Mesenchymal stem cell (in vitro differentiated cells and primary cell): ENCODE results near the gene CT45A9.
"Not testable (repeated sequence)": the region's sequence is repeated elsewhere in the genome, so short reads cannot be mapped to it uniquely, and the experiment has no call there.

Experiments used
- DNase-seq: peaks from one replicate; pipeline ENCODE4 v3.0.0-alpha.2; 2013
- H2AFZ ChIP-seq: one replicate; pipeline ENCODE4 v1.6.1; 2013; ENCODE audit warnings: low read depth, mild to moderate bottlenecking, control low read depth, inconsistent platforms, low read length, moderate library complexity
- H2AK5ac ChIP-seq: 2 replicates; pipeline ENCODE4 v1.6.1; 2013; ENCODE audit warnings: low read length, moderate library complexity, mild to moderate bottlenecking, inconsistent platforms; ENCODE audit not compliant: severe bottlenecking
- H2BK120ac ChIP-seq: one replicate; pipeline ENCODE4 v1.6.1; 2013; ENCODE audit warnings: low read depth, mild to moderate bottlenecking, inconsistent platforms, low read length, moderate library complexity
- H2BK12ac ChIP-seq, 2 experiments: one replicate each; pipeline ENCODE4 v1.6.1; 2013; ENCODE audit warnings: inconsistent platforms in 2 of 2, low read length in 2 of 2, mild to moderate bottlenecking in 2 of 2, moderate library complexity in 2 of 2, control low read depth in 1 of 2
- H2BK15ac ChIP-seq: one replicate; pipeline ENCODE4 v1.6.1; 2013; ENCODE audit warnings: mild to moderate bottlenecking, low read depth, inconsistent platforms; ENCODE audit not compliant: poor library complexity, severe bottlenecking
- H2BK5ac ChIP-seq: 2 replicates; pipeline ENCODE4 v1.6.1; 2013; ENCODE audit warnings: low read depth, mild to moderate bottlenecking, low read length, control low read depth, inconsistent platforms; ENCODE audit not compliant: poor library complexity, severe bottlenecking
- H3K14ac ChIP-seq, 2 experiments: one replicate each; pipeline ENCODE4 v1.6.1; 2013; ENCODE audit warnings: inconsistent platforms in 2 of 2, low read length in 2 of 2, control low read depth in 1 of 2, mild to moderate bottlenecking in 1 of 2, moderate library complexity in 1 of 2
- H3K18ac ChIP-seq, 2 experiments: one replicate each; pipeline ENCODE4 v1.6.1; 2013; ENCODE audit warnings: inconsistent platforms in 2 of 2, low read length in 2 of 2, control low read depth in 1 of 2, low read depth in 1 of 2, mild to moderate bottlenecking in 1 of 2
- H3K23ac ChIP-seq, 2 experiments: one replicate each; pipeline ENCODE4 v1.6.1; 2013; ENCODE audit warnings: inconsistent platforms in 2 of 2, low read length in 2 of 2, mild to moderate bottlenecking in 2 of 2, moderate library complexity in 2 of 2, control low read depth in 1 of 2
- H3K27ac ChIP-seq: 2 replicates; pipeline ENCODE4 v1.5.1; 2013; ENCODE audit warnings: mild to moderate bottlenecking, moderate library complexity, low read length, control low read depth, inconsistent platforms; ENCODE audit not compliant: poor library complexity, severe bottlenecking
- H3K27me3 ChIP-seq, 2 experiments: 2 replicates each; pipeline versions ENCODE4 v1.6.1 to v1.7.0; 2013; ENCODE audit warnings: low read length in 2 of 2, mild to moderate bottlenecking in 2 of 2, moderate library complexity in 2 of 2, control low read depth in 1 of 2, inconsistent platforms in 1 of 2; ENCODE audit not compliant: control insufficient read depth in 1 of 2, insufficient read depth in 1 of 2
- H3K36me3 ChIP-seq, 2 experiments: 2 replicates each; pipeline versions ENCODE4 v1.6.1 to v1.7.0; 2013; ENCODE audit warnings: low read length in 2 of 2, control low read depth in 1 of 2, inconsistent platforms in 1 of 2, low read depth in 1 of 2, mild to moderate bottlenecking in 1 of 2; ENCODE audit not compliant: insufficient read depth in 2 of 2, control insufficient read depth in 1 of 2
- H3K4ac ChIP-seq, 2 experiments: one replicate each; pipeline ENCODE4 v1.6.1; 2013; ENCODE audit warnings: inconsistent platforms in 2 of 2, low read length in 2 of 2, mild to moderate bottlenecking in 2 of 2, moderate library complexity in 2 of 2, control low read depth in 1 of 2, low read depth in 1 of 2
- H3K4me1 ChIP-seq: 2 replicates; pipeline ENCODE4 v1.6.1; 2013; ENCODE audit warnings: low read depth, low read length, control low read depth; ENCODE audit not compliant: control insufficient read depth, insufficient read depth
- H3K4me2 ChIP-seq: 2 replicates; pipeline ENCODE4 v1.6.1; 2013; ENCODE audit warnings: low read length, mild to moderate bottlenecking, inconsistent platforms; ENCODE audit not compliant: poor library complexity, severe bottlenecking
- H3K4me3 ChIP-seq, 2 experiments: 2 replicates each; pipeline versions ENCODE4 v1.5.1 to v1.7.0; 2013; ENCODE audit warnings: low read length in 2 of 2, mild to moderate bottlenecking in 2 of 2, control low read depth in 1 of 2, low read depth in 1 of 2; ENCODE audit not compliant: insufficient read depth in 1 of 2
- H3K79me1 ChIP-seq: replicated peaks from 2 replicates; pipeline ENCODE4 v1.6.1; 2013; ENCODE audit warnings: mild to moderate bottlenecking, control low read depth, low read length, inconsistent platforms; ENCODE audit not compliant: poor library complexity, severe bottlenecking
- H3K9ac ChIP-seq: 2 replicates; pipeline ENCODE4 v1.7.0; 2013; ENCODE audit warnings: mild to moderate bottlenecking, low read length, moderate library complexity
- H3K9me3 ChIP-seq: 2 replicates; pipeline ENCODE4 v1.7.0; 2013; ENCODE audit warnings: mild to moderate bottlenecking, low read length; ENCODE audit not compliant: control insufficient read depth
- H4K8ac ChIP-seq: one replicate; pipeline ENCODE4 v1.6.1; 2013; ENCODE audit warnings: inconsistent platforms, mild to moderate bottlenecking, low read length, moderate library complexity
- H4K91ac ChIP-seq: one replicate; pipeline ENCODE4 v1.6.1; 2013; ENCODE audit warnings: mild to moderate bottlenecking, low read length, inconsistent platforms
- WGBS: methylation state at CpG from one replicate; pipeline ENCODE4 v1.1.7; 2013; ENCODE audit warnings: mixed read lengths; 5-methylcytosine and 5-hydroxymethylcytosine counted together

CT45A9 gene

DNA sequence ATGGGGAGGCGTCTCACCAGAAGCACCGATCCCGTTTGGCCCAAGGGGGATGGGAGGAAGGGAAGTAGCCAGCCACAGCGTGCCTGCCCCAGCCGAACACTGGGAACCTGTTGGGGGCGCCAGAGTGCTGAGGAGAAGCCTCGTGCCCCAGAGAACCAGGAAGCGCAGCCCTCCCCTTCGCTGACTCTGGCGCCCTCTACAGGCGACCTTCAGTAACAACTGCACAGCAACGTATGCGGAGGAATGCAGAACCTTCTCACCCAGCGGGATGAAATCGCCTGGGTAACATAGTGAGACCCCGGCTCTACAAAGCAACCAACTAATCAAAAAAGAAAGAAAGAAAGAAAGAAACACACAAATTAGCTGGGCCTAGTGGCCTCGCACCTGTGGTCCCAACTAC is 51.7 kb downstream of the CT45A9 start, which contains the start of gene CT45A2:
Gene CT45A2 (minus strand): TSS at position 101 of the 400 bp plus-strand sequence. CDS start 3,747 bp downstream, outside the sequence.
- H3K23ac ChIP-seq, H3K9ac ChIP-seq, H3K27me3 ChIP-seq, H2AK5ac ChIP-seq, H4K91ac ChIP-seq, H3K14ac ChIP-seq, H4K8ac ChIP-seq, H2AFZ ChIP-seq, H3K4ac ChIP-seq, H2BK120ac ChIP-seq, H3K9me3 ChIP-seq, H2BK15ac ChIP-seq, H3K18ac ChIP-seq, H3K79me1 ChIP-seq, H3K27ac ChIP-seq, H2BK12ac ChIP-seq, H3K4me1 ChIP-seq, H2BK5ac ChIP-seq, H3K4me3 ChIP-seq, DNase-seq, H3K4me2 ChIP-seq, H3K36me3 ChIP-seq: not testable (repeated sequence)
- WGBS = no CpG with 5 or more reads among the region's 17 CpGs
